Thyroid gland (tissue), 4 donors: Measurements from ENCODE around the gene NNAT. TPM values are rescaled to one million over a fixed set of nuclear protein-coding genes. Genes with fewer than 3 reads are reported as not detected.

Experiments
- DNase-seq, 2 donors: peaks; one replicate each; pipeline ENCODE4 v3.0.0-alpha.2; 2019
- H3K27ac ChIP-seq, 3 donors: fragments of 200-600 bp; sonication (generic); 1 replicate in 2 of 3; 2 replicates in 1 of 3; pipeline ENCODE4 v1.5.1; 2016 to 2019; ENCODE audit warnings: mild to moderate bottlenecking in 1 of 3, moderate library complexity in 1 of 3
- H3K27me3 ChIP-seq: fragments of 200-600 bp; sonication (generic); one replicate; pipeline ENCODE4 v1.5.1; 2019
- H3K36me3 ChIP-seq, 2 donors: fragments of 200-600 bp; sonication (generic); one replicate each; pipeline ENCODE4 v1.5.1; 2016 to 2019
- H3K4me1 ChIP-seq, 2 donors: fragments of 200-600 bp; sonication (generic); one replicate each; pipeline ENCODE4 v1.5.1; 2017 to 2019
- H3K4me3 ChIP-seq, 3 donors: fragments of 200-600 bp; sonication (generic); replicated peaks in 1 of 3; 1 replicate in 2 of 3; 2 replicates in 1 of 3; pipeline ENCODE4 v1.5.1; 2016; ENCODE audit warnings: mild to moderate bottlenecking in 1 of 3
- H3K9me3 ChIP-seq: fragments of 200-600 bp; sonication (generic); one replicate; pipeline ENCODE4 v1.5.1; 2017
- POLR2A ChIP-seq, 2 donors: fragments of 450-650 bp; IDR thresholded peaks; one replicate each; pipeline ENCODE4 v1.6.1; 2017; ENCODE audit warnings: antibody characterized with exemption in 2 of 2, mild to moderate bottlenecking in 2 of 2, moderate library complexity in 1 of 2
- WGBS, 2 donors: methylation state at CpG; one replicate each; pipeline ENCODE4 v1.1.5; 2017; 5-methylcytosine and 5-hydroxymethylcytosine counted together
- intact Hi-C: fragments of 100-400 bp; cut with DNase I; formaldehyde crosslinking; loops from one replicate; pipeline ENCODE4 v1.15.1; 2023
- total RNA-seq, 4 donors: library from RNA; depleted of rRNA; stranded (reverse); fragments of >200 nt; gene quantifications; one replicate each; pipeline ENCODE4 v1.2.3, GENCODE V29; 2016
- TF ChIP-seq, protein P1 (sequence below), 6 experiments: fragments of 200-600 bp in 3 of 6; fragments of 450-650 bp in 3 of 6; sonication (generic) in 3 of 6; IDR thresholded peaks; one replicate each; pipeline ENCODE4 v1.5.1; 2016 to 2019; ENCODE audit warnings: antibody characterized with exemption in 6 of 6, mild to moderate bottlenecking in 2 of 6, inconsistent platforms in 1 of 6, moderate library complexity in 1 of 6

NNAT gene
- total RNA-seq, 4 donors from 2014 or later, result 0.45 to 4.9 (median 1.6) TPM

- peaks cover 0 to 4% of the 10 kb centered on the region in 2 donors for H3K4me1 ChIP-seq
- no peak overlapping the region for H3K27ac ChIP-seq
- H3K36me3 ChIP-seq, result no peaks in the 10 kb centered on the region
- TF ChIP-seq, protein P1, sequence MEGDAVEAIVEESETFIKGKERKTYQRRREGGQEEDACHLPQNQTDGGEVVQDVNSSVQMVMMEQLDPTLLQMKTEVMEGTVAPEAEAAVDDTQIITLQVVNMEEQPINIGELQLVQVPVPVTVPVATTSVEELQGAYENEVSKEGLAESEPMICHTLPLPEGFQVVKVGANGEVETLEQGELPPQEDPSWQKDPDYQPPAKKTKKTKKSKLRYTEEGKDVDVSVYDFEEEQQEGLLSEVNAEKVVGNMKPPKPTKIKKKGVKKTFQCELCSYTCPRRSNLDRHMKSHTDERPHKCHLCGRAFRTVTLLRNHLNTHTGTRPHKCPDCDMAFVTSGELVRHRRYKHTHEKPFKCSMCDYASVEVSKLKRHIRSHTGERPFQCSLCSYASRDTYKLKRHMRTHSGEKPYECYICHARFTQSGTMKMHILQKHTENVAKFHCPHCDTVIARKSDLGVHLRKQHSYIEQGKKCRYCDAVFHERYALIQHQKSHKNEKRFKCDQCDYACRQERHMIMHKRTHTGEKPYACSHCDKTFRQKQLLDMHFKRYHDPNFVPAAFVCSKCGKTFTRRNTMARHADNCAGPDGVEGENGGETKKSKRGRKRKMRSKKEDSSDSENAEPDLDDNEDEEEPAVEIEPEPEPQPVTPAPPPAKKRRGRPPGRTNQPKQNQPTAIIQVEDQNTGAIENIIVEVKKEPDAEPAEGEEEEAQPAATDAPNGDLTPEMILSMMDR (IDR thresholded peaks at IDR 0.05), result no peak
- TF ChIP-seq POLR2A (IDR thresholded peaks at IDR 0.05), result no peak
- peaks cover under 1% of the 10 kb centered on the region for H3K27me3 ChIP-seq
- no peak for DNase-seq
- WGBS, 2 donors, result 89 to 91% methylated on average over 9 to 11 of the region's 11 CpGs
- no peaks in the 10 kb centered on the region for H3K9me3 ChIP-seq
- intact Hi-C loops, result loop anchor here (5.0 kb wide), 1 partner anchor 668 kb away; no protein-coding TSS in a partner anchor
- no peak overlapping the region for H3K4me3 ChIP-seq
Observed at GRCh38 chr20:37559312-37560027, 38.4 kb downstream of the NNAT start.

GRCh38 chr20:37560629-37561028 is 39.6 kb downstream of the NNAT start:
- Histone ChIP-seq H3K27ac (no peak overlapping the region), H3K36me3 (no peaks in the 10 kb centered on the region), H3K9me3 (no peaks in the 10 kb centered on the region), H3K4me1 (peaks cover 0 to 5% of the 10 kb centered on the region in 2 donors), H3K4me3 (no peak overlapping the region), H3K27me3 (peaks cover 4% of the 10 kb centered on the region)
- no peak for DNase-seq
- intact Hi-C loops, result loop anchor here (5.0 kb wide), 1 partner anchor 667 kb away; no protein-coding TSS in a partner anchor
- TF ChIP-seq POLR2A (IDR thresholded peaks at IDR 0.05), result no peak
- TF ChIP-seq, protein P1 (IDR thresholded peaks at IDR 0.05), result no peak
- 80 to 87% methylated on average over 4 of the region's 4 CpGs for WGBS, 2 donors

DNA sequence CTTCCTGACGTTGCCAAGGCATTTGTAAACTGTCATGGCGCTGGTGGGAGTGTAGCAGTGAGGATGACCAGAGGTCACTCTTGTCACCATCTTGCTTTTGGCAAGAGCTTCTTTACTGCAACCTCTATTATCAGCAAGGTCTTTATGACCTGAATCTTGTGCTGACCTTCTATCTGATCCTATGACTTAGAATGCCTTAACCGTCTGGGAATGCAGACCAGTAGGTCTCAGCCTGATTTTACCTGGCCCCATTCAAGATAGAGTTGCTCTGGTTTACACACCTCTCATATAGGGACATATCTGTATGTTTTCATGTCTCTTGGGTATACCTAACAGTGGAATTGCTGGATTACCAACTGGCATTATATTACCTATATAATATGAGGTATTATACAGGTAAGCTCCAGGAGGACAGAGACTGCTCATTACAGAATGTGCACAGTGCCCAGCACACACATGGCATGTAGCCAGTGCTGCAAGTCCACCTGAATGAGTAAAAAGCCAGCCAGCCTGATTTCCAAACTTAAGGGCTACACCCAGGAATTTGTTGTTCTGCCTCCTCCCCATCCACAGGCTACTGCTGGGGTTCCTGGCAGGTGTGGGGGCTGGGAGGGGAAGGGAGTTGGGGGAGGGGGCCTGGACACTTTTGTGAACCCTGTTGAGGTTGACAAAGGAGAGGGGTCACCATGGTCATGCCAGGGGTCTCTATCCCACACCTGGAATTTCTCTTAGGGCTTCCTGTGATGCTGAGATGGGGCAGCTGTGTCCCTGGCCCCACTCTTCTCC is 41.8 kb downstream of the NNAT start:
- Histone ChIP-seq H3K36me3 (no peaks in the 10 kb centered on the region), H3K4me1 (peaks cover 0 to 5% of the 10 kb centered on the region in 2 donors), H3K4me3 (no peak overlapping the region), H3K27ac (no peak overlapping the region), H3K27me3 (peaks cover 4% of the 10 kb centered on the region), H3K9me3 (no peaks in the 10 kb centered on the region)
- DNase-seq, result no peak
- WGBS, 2 donors, result 71 to 76% methylated on average over 3 of the region's 3 CpGs
- intact Hi-C loops, result loop anchor here (5.0 kb wide), 1 partner anchor 664 kb away; no protein-coding TSS in a partner anchor
- TF ChIP-seq, protein P1 (IDR thresholded peaks at IDR 0.05), result no peak

GRCh38 chr20:37564016-37564387 is 43.0 kb downstream of the NNAT start:
- H3K4me3 ChIP-seq, result no peak overlapping the region
- peaks cover 0 to 5% of the 10 kb centered on the region in 2 donors for H3K4me1 ChIP-seq

More at GRCh38 chr20:37564016-37564387, 43.0 kb downstream of the NNAT start:
- WGBS, 2 donors, result 27 to 34% methylated on average over 15 of the region's 19 CpGs
- peaks cover 4% of the 10 kb centered on the region for H3K27me3 ChIP-seq
- no peaks in the 10 kb centered on the region for H3K9me3 ChIP-seq
- no peak overlapping the region for H3K27ac ChIP-seq
- DNase-seq, result no peak
- intact Hi-C loops, result loop anchor here (5.0 kb wide), 1 partner anchor 663 kb away; no protein-coding TSS in a partner anchor
- H3K36me3 ChIP-seq, result no peaks in the 10 kb centered on the region
- TF ChIP-seq POLR2A (IDR thresholded peaks at IDR 0.05), result no peak
- TF ChIP-seq, protein P1 (IDR thresholded peaks at IDR 0.05), result no peak
